ENCODE data around the gene RBM47.

DNA sequence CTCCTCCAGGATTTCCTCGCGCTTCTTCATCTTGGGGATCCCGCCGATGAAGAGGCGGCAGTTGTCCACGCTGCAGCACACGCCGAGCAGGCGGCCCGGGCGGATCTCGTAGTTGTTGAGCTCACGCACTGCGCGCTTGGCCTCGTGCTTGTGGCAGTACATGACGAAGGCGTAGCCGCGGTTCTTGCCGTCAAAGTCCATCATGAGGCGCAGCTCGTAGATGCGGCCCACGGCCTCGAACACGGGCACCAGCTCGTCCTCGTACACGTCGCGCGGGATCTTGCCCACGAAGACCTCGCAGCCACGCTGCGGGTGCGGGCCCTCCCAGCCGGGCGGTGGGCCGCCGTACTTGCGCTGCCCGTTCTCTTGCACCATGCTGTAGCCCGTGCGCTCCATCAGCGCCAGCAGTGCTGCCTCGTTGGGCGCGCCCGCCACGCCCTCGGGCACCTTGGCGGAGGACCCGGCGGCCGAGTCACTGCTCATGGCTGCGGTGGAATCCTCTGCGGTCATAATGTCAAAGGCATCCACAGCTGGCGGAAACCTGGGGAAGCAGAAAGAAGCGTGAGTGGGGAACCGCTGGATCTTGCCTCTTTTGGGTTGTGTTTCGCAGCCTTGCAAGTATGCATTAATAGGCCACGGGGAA, 191.2 kb downstream of the RBM47 start:
- TF ChIP-seq POLR2A (IDR thresholded peaks at IDR 0.05; ENCODE audit: low read length) (no peak), GATA1 (IDR thresholded peaks at IDR 0.05; ENCODE audit: low read depth, low read length) (no peak)
